HPDE6-E6E7 (cell line): ENCODE measurements around the gene DUSP3.
A peak's percentile ranks its signal among the peaks of the same experiment; 100 is the strongest.

Source experiments
- DNase-seq: peaks from one replicate; pipeline ENCODE4 v3.0.0; 2011; ENCODE audit warnings: missing footprints; ENCODE audit errors: extremely low spot score

The DUSP3 gene

DNA sequence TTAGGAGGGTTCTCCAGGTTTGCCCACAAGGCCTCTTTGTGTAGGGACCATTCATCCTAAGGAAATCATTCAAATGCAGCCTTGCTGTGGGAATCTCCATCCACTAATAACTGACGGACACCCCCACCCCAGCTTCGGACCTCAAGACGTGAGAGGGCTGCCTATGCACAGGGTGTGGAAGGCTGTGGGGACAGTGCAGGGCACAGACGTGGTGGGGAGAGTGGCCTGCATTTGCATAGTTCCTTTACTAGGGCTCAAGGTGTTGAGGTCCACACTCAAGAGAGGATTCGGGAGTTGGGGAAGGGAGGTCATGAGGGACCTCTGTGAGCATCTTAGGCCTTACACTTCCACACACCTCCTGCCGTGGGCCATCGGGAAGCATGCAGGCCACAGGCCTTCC, 9.8 kb downstream of the DUSP3 start:
- DNase-seq, result no peak

DNA sequence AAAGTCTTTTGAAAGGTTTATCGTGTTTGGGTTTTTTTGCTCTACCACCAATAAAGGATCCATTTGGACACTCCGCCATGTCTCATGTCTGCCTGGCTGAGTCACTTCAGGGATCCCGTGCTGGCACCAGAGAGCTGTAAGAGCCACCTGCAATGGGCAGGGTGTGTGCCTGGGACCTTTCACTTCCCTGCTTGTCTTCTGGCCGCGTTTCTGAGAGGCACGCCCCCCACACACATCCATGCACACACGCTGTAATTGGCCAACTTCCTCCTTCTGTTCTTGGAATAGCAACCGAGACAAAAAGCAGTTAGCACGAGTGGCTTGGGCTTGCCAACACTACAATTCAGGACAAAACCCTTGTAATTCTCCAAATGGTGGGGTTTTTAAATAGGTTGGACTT, 10.4 kb downstream of the DUSP3 start:
- DNase-seq, result no peak

DNA sequence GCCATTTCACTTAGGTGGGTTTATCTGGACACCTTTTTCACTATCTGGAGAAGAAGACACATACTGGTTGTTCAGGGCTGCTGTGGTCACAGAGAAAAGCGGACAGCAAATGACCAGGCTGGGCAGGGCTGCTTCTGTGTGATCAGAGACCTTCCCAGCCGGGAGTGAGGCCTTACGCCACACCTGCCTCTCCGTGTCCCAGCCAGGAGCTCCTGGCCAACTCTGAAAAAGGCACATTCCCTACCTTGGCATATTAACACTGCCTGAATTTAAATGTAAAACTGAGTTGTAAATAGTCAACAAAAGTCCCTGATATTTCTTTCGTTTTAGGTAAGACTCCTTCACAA, 11.1 kb downstream of the DUSP3 start:
- DNase-seq, result no peak

DNA sequence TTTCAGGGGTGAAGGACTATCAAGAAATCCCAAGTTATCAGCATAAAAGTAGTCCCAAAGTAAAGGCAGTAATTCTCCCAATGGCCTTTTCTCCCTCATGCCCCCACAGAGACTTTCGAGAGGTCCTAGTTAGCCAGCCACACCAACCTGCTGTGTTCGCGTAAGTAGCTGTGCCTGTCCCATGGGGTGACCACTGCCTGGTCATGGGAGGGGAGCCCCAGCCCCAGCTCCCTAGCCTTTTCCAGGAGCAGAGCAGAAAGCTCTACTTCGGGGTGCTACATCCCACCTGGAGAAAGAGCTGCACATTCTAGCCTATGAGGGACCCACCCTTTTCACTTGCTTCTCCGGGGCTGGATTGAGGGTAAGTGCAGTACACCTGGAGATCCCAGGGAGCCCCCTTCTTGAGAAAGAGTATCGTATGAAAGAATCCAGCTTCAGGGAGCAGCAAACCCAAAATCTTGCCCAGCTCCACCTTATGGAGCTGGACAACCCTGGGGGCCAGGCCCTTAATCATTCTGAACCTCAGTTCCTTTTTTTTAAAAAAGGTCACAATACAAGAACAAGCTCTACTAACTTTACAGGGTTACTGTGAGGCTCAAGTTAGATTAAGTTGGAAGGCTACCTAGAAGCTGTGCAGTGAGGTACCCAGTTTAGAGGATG, 11.6 kb downstream of the DUSP3 start:
- DNase-seq, result no peak

DNA sequence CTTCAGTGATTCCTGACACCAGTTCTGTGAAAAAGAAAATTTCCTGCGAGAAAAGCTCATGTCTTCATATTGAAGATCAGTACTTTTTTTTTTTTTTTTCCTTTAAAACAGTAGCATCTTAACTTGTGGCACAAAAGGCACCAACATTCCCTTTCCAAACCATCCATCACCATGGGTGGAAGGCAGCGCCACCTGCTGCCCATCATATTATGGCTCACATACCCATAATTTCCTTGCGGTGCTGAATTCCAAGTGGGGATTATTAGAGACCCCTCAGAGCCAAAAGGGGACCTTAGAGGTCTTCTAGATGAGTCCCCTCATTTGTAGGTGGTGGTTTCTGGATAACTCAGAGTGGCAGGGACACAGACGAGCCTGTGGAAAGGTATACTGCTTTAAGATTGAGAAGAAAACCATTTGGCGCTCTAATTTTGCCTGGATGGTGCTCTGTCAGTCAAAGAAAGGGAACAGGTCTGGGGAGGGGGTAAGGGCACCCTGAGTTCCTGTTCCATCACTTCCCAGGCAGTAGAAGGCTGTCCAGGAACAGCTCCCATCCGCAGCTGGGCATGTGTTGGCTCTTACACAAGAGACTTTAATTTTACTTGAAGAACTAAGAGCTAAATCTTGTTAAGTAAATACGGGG, 12.2 kb downstream of the DUSP3 start:
- DNase-seq, result no peak

DNA sequence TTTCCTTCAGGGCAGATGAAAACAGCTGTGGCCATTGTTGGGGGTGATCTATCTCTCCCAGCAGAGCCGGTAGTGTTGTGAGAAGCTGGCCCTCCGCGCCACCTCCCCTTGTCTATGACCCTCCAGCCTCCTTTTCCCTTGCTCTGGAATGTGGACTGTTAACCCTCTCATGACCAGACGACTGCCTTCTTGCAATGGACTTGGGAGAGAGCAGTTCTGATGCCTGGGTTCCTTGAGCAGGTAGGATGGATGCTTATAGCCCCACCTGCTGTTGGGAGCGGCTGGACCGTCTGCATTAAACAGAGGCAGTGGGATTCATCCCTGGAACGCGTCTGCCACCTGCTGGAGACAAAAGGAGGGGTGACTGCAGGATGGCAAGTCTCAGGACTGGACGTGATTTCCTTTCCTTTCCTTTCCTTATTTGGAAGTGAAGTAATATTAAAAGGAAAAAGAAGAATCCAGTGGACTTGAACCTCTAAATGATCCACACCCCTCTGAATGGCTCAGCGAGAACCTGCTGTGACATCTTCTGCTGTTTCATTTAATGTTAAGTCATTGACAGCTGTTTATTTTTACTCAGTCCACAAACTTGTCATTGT, 18.4 kb downstream of the DUSP3 start:
- DNase-seq, result peak; percentile 96

DNA sequence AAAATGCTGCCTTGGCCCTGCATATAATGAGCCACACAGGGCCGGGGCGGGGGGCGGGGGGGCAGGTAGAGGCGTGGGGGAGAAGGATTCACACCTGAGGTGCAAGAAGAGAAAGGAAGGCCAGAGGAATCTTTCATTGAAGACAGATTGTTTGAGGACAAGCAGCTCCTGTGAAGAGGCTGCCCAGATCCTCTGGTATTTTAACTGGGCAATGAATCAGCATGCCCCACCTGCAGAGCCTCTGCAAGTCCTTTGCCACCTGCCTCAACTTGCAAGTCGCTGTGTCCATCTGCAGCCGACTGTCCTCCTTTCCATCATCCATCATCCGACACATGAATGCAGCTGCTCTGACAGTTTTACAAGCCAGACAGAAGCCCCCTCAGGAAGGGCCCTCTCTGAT, 18.9 kb downstream of the DUSP3 start:
- peak; percentile 63 for DNase-seq

DNA sequence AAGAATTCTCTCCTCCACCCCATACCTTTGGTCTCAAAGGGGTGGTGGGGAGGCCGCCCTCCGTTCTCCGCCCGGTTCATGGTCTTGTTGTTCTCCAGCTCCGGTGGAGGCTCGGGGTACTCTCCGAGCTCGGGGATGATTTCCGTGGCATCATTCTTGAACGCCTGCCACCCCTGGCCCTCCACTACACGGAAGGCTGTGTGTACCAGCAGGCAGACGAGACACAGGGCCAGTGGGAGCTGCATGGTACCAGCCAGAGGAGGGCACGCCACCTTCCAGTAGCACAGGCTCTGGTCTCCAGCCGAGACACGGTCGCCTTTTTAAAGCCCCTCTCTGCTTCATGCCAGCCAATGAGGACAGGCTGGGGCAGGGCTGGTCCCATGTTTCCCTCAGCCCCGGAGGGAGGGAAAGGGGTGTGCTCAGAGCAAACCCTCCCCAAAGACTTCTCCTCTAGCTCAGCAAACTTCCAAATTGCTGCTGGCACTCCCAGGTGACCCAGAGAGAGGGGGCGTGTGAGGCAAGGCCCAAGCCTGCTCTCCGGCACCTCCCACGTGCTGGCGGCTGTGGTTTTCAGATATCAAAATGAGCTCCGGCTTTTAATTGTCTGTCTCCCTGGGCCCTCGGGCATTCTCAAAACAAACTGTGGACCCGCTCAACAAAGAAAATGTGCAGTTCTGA, 20.1 kb downstream of the DUSP3 start, which contains the start of gene SOST:
Gene SOST (minus strand): TSS at position 295 of the 678 bp plus-strand sequence. CDS start 50 bp downstream, at position 245.
- DNase-seq, result no peak

DNA sequence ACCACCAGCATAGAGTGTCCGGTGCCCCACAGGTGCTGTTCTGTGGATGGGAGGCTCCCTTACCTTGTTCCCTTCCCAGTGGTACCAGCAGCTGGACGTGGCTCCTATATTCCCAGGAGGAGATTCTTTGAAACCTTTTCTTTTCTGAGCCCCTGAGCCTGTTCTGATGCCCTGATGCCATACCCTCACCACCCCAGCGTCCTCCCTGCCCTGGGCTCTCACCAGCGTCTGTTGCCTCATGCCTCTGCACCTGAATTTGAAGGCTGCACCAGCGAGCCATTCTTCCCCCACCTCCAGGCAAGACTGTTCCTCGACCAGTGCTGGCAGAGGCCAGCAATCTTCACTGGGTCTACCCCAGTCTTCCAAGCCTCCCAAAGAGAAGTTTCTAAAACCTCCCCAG, 20.7 kb downstream of the DUSP3 start:
- DNase-seq, result no peak

DNA sequence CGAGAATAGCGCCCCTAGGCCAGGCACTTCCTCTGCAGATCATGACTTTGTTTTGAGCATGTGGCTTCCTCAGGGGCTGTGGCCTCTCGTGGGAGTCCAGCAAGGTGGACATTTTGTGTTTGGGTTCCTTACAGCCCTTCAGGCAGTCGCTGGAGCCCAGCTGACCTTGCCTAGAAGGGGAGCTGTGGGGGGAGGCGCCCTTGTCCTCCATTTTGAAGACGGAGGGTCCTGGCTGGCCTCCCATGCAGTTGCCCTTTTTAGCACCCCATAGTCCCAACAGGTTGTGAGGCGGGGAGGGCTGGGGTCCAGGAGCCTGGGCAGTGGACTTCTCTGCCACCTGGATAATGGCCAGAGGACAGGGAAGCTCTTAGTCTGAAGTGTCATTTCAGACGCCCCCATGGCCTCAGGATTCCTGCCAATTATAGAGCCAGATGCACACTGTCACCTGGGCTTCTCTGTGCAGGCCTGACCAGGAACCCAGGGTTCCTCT, 21.6 kb downstream of the DUSP3 start:
- no peak for DNase-seq

DNA sequence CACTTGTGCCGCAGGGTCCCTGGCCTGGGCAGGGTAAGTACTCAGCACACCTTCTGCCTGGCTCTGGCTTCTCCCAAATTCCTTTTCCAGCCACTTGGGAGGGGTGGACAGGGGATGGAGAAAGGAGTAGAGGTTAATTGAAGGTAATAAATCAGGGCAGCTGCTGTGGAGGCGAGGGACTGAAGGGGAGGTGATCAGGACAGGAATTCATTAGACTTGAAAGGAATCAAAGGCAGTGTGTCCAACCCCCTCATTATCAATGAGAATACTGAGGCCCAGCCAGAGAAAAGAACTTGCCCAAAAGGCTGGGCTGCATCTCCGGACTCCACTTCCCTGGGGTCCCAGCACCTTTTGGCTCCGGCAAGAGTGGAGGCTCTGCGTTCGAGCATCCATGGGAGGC, 22.6 kb downstream of the DUSP3 start:
- DNase-seq, result no peak

DNA sequence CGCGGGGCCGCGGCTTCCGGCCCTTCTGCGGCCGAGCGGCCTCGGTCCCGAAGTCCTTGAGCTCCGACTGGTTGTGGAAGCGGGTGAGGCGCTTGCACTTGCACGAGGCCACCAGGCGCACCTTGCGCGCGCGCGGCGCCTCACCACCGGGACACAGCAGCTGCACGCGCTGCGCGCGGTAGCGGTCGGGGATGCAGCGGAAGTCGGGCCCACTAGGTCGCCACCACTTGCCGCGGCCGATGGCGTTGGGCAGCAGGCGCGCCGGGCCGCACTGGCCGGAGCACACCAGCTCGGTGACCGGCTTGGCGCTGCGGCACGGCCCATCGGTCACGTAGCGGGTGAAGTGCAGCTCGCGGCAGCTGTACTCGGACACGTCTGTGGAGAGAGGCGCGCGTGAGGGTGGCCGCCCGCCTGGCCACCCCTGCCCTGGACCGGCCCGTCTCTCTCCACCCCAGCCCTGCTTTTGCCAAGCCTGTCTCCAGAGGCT, 23.3 kb downstream of the DUSP3 start:
- no peak for DNase-seq

DNA sequence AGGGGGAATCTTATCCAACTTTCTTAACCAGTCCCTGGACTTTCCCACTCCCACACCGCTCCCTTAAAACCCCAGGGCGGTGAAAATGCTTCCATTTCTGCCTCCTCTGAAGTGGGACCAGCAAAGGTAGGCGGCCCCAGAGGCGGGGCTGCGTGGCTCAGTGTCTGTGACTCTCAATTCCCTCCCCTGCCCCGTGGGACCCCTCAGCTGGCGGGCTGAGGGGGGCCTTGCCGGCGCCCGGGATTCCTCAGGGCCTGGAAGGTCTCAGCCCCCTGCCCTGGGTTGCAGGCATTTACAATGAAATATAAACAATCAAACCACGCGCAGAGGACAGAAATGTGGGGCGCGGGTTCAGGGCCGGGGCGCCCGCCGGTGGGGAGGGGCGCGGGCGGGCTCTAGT, 23.8 kb downstream of the DUSP3 start:
- DNase-seq, result no peak

DNA sequence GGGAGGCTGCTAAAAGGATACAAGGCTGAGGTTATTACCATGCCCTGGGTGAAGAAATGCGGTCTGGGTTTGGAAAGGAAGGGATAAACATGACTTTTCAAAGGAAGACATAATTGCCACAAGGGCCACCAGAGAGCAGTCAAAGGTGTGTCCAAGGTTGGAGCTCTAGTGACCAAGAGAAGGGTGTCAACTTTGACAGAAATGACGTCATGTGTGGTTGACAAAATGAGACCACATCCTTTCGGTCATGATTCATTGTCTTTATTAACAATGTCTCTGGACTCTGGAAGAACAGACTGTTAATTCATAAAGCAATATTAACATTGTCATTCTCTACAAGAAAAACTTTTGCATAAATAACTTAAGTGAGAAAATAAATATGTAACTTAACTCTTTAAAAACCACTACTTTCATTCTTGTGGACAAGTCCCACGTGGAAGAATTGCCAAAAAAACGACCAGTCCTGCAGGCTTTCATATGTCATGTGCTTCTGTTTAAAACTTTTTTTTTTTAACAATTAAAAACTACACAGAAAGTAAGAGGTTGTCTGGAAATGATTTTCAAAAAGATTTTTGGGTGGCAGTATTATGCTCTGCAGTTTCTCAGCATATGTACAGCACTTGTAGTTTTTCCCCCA, 25.2 kb downstream of the DUSP3 start:
- no peak for DNase-seq

DNA sequence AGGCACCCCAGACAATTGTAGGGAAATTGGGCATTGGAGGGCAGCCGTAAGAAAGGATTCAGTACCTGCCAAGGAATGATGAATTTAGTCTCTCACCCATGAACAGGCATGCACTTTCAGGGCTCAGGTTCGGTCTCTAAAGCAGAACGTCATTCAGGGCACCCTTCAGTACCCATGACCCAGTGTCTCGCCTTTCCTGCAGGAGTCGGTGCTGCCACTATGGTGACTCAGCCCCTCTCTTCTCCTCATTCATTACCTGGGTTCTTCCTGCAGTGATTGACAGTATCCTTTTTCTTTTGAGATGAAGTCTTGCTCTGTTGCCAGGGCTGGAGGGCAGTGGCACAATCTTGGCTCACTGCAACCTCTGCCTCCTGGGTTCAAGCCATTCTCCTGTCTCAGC, 28.6 kb downstream of the DUSP3 start:
- DNase-seq, result peak; percentile 41

DNA sequence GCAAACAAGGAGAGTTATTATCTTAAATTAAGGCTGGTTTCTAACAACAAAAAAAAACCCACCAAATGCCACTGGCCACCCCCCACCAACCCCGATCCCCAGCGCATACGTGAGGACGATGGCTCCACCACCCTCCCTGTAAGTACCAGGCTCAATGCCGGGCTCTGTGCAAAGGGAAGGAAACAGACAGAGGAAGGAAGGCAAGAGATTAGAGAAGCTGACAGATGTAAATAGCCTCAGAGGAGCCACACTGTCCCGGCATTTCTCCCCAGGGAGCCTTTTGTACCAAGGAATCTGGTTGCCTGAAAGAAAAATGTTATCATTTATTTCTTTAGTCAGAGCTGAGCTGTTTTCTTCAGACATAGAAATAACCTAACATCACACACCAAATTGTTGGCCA, 33.2 kb downstream of the DUSP3 start:
- no peak for DNase-seq

DNA sequence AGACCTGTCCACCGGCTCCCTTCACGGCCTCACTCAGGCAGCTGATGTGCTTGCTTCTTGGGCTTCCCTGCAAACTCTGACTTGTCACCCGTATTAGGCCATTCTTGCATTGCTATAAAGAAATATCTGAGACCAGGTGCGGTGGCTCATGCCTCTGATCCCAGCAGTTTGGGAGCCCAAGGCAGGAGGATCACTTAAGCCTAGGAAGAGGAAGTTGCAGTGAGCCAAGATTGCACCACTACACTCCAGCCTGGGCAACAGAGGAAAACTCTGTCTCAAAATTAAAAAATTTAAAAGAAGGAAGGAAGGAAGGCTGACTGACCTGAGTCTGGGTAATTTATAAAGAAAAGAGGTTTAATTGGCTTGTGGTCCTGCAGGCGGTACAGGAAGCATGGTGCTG, 37.1 kb downstream of the DUSP3 start:
- DNase-seq, result no peak

DNA sequence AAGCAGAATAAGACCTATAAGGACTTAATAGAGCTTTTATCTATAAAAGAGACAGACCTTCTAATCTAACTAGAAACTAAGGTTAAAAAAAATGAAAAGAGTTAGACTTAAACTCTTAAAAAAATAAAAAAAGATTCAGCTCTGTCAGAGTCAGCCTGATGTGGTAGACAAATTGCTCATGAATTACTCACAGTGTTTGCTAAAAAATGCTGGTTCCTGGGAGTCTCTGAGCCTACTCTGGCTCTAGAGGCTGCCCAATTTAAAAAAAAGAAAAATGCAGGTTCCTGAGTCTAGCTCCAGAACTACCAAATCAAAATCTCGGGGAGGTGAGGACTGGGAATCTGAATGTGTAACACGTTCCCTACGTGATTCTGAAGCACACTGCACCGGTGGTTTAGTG, 38.2 kb downstream of the DUSP3 start:
- no peak for DNase-seq

DNA sequence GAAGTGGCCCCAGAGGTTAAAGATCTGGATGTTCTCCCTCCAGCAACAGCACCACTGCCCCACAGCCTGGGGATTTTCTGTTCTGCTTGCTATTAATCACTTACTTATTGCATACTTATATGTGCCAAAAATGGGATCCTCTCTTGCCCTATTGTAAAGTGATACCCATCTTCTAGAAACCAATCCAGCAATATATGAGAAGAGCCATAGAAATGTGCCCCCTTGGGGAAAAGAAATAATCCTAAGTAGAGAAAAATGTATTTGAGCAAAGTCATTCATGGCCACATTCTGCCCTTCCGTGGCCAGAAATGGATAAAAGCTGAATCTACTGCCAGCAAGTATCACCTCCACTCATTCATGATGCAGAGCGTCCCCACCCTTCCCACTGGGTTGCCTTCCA, 41.1 kb downstream of the DUSP3 start:
- no peak for DNase-seq

DNA sequence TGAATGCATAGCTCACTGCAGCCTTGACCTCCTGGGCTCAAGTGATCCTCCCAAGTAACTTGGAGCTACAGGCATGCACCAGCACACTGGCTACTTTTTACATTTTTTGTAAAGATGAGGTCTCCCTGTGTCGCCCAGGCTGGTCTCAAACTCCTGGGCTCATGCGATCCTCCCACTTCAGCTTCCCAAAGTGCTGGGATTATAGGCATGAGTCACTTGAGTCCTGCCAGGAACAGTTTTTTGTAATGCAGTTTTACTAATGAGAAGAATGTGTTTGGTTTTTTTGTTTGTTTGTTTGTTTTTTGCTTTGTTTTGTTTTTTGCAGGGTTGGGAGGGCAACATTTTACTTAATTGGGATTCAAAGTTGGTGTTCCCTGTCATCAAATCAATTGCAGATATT, 42.4 kb downstream of the DUSP3 start:
- DNase-seq, result no peak

DNA sequence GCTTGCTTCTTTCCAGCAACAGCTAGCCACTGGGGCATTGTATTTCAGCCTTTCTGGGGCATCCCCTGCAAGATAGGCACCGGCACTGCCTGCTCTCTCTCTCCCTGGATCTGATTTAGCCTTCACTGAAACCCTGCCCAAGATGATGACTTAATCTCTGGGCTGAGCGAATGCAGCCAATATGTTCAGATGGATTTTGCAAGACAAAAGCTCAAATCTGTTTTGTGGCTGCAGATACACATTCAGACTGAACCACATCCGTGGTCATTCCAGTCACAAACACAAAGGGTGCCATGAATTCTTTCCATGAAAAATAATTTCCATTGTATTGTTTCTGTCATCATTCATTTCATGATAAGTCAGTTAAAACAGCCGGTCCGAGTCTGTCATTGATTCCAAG, 44.4 kb downstream of the DUSP3 start:
- no peak for DNase-seq

DNA sequence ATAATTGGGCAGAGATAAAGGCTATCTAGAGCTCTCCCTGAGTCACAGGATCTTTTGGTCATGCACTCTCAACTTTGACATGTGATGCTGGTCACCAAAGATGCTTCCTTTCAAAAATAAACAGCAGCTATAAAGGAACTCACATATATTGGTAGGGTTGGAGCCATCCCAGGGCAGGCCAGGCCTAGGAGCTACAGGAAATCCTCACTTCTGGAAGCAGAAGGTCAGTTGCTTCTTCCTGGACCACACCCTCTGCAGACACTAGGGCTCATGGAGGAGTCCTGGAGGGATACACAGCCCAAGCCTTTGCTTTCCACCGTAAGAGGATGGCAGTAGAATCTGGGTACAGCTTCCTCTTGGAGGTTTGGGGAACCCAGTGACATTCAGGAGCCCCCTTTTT, 44.8 kb downstream of the DUSP3 start:
- DNase-seq, result no peak
